NB4 (cell line): ENCODE measurements around the gene BAIAP2.

Experiments used
- MYC ChIP-seq: IDR thresholded peaks from 2 replicates; pipeline ENCODE4 v1.6.1; 2011; ENCODE audit warnings: low read depth, low read length
- TF ChIP-seq, protein P1 (sequence below): IDR thresholded peaks from one replicate; pipeline ENCODE4 v1.5.1; 2012; ENCODE audit warnings: low read depth, low read length

DNA sequence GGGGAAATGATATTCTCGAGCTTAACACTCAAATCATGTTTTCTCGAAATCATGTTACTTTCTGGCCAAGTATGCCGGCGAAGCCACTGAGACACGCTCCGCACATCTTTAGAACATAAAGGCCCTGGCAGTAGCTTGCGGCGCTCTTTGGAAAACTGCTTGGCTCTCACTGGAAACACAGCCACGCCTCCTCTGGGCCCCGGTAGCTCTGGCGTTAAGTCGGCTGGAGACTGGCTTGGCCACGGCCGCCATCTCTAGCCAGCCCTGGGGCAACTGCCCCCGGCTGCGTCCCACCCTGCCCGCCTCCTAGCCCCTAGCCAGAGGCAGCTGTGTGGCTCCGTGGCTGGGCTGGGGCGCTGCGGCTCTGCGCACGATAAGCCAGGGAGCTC lies 9.2 kb upstream of the BAIAP2 start:
- TF ChIP-seq, protein P1, sequence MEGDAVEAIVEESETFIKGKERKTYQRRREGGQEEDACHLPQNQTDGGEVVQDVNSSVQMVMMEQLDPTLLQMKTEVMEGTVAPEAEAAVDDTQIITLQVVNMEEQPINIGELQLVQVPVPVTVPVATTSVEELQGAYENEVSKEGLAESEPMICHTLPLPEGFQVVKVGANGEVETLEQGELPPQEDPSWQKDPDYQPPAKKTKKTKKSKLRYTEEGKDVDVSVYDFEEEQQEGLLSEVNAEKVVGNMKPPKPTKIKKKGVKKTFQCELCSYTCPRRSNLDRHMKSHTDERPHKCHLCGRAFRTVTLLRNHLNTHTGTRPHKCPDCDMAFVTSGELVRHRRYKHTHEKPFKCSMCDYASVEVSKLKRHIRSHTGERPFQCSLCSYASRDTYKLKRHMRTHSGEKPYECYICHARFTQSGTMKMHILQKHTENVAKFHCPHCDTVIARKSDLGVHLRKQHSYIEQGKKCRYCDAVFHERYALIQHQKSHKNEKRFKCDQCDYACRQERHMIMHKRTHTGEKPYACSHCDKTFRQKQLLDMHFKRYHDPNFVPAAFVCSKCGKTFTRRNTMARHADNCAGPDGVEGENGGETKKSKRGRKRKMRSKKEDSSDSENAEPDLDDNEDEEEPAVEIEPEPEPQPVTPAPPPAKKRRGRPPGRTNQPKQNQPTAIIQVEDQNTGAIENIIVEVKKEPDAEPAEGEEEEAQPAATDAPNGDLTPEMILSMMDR: no peak
- TF ChIP-seq MYC: no peak
